Keratinocyte (primary cell): ENCODE results near the gene LPCAT1. TPM values are rescaled to one million over a fixed set of nuclear protein-coding genes. Genes with fewer than 3 reads are reported as not detected.

Source experiments
- DNase-seq: peaks from one replicate; pipeline ENCODE4 v3.0.0-alpha.2; 2011; ENCODE audit warnings: low read depth, missing footprints, low spot score
- FAIRE-seq: peaks from 2 replicates; lab custom pipeline; 2011; peaks lifted over from hg19 to GRCh38; lab: Jason Lieb, UNC
- H2AFZ ChIP-seq: 2 replicates; pipeline ENCODE4 v1.6.0; 2012; ENCODE audit warnings: low read length, control low read depth, inconsistent platforms; ENCODE audit not compliant: control insufficient read depth
- H3K27ac ChIP-seq: 2 replicates; pipeline ENCODE4 v1.5.1; 2011; ENCODE audit warnings: low read length; ENCODE audit not compliant: control insufficient read depth, insufficient read depth
- H3K27me3 ChIP-seq: 3 replicates; pipeline ENCODE4 v1.6.0; 2011; ENCODE audit warnings: low read length; ENCODE audit not compliant: control insufficient read depth, insufficient read depth; ENCODE audit errors: extremely low read depth
- H3K36me3 ChIP-seq, 2 experiments: 2 replicates in 1 of 2; 3 replicates in 1 of 2; pipeline ENCODE4 v1.5.1; 2011; ENCODE audit warnings: low read length in 2 of 2, mild to moderate bottlenecking in 1 of 2; ENCODE audit not compliant: control insufficient read depth in 2 of 2, insufficient read depth in 2 of 2; ENCODE audit errors: extremely low read depth in 1 of 2
- H3K4me1 ChIP-seq: 3 replicates; pipeline ENCODE4 v1.5.1; 2011; ENCODE audit warnings: low read length; ENCODE audit not compliant: control insufficient read depth, insufficient read depth; ENCODE audit errors: extremely low read depth
- H3K4me2 ChIP-seq: 3 replicates; pipeline ENCODE4 v1.6.0; 2011; ENCODE audit warnings: low read depth, low read length; ENCODE audit not compliant: control insufficient read depth, insufficient read depth; ENCODE audit errors: extremely low read depth
- H3K4me3 ChIP-seq, 3 experiments: fragments of 200-600 bp in 1 of 3; sonication (generic) in 1 of 3; 2 replicates in 2 of 3; 3 replicates in 1 of 3; pipeline ENCODE4 v1.5.1; 2011 to 2016; ENCODE audit warnings: low read length in 3 of 3, mild to moderate bottlenecking in 3 of 3, control low read depth in 2 of 3, inconsistent platforms in 1 of 3, low read depth in 1 of 3, mixed read lengths in 1 of 3, mixed run types in 1 of 3, moderate library complexity in 1 of 3; ENCODE audit not compliant: control insufficient read depth in 2 of 3, insufficient read depth in 2 of 3; ENCODE audit errors: extremely low read depth in 1 of 3
- H3K79me2 ChIP-seq: 2 replicates; pipeline ENCODE4 v1.6.0; 2012; ENCODE audit warnings: low read length; ENCODE audit not compliant: control insufficient read depth, insufficient read depth
- H3K9ac ChIP-seq: 3 replicates; pipeline ENCODE4 v1.6.0; 2011; ENCODE audit warnings: low read length; ENCODE audit not compliant: control insufficient read depth, insufficient read depth; ENCODE audit errors: extremely low read depth
- H3K9me1 ChIP-seq: 3 replicates; pipeline ENCODE4 v1.6.0; 2011; ENCODE audit warnings: low read length; ENCODE audit not compliant: control insufficient read depth, insufficient read depth; ENCODE audit errors: extremely low read depth
- H3K9me3 ChIP-seq: 2 replicates; pipeline ENCODE4 v1.5.1; 2012; ENCODE audit warnings: low read depth, low read length; ENCODE audit not compliant: control insufficient read depth
- H4K20me1 ChIP-seq: 3 replicates; pipeline ENCODE4 v1.6.0; 2011; ENCODE audit warnings: low read length; ENCODE audit not compliant: control insufficient read depth, insufficient read depth; ENCODE audit errors: extremely low read depth
- EZH2 ChIP-seq: IDR thresholded peaks from one replicate; pipeline ENCODE4 v1.6.1; 2012; ENCODE audit warnings: inconsistent platforms, mild to moderate bottlenecking, low read length, moderate library complexity
- dilution Hi-C: fragments of 300-500 bp; cut with MboI; formaldehyde crosslinking; loops from one replicate; pipeline ENCODE4 v1.7.0; 2020; ENCODE audit warnings: low sequenced_read_pairs; ENCODE audit not compliant: extremely low pct_ligation_motif_present
- polyA plus RNA-seq, 5 experiments: library from polyadenylated mRNA; depleted of rRNA in 3 of 5; stranded (reverse) in 3 of 5; stranded (forward) in 1 of 5; unstranded in 1 of 5; fragments of >200 nt; gene quantifications; 1 replicate in 1 of 5; 2 replicates in 3 of 5; 3 replicates in 1 of 5; pipeline versions ENCODE4 v1.2.1 to v1.2.3, GENCODE V29; 2011 to 2012; ENCODE audit warnings: missing spikeins in 2 of 5, low read depth in 1 of 5, low replicate concordance in 1 of 5
- TF ChIP-seq, protein P1 (sequence below), 3 experiments: IDR thresholded peaks in 1 of 3; conservative IDR thresholded peaks in 1 of 3; optimal IDR thresholded peaks in 1 of 3; 2 replicates in 2 of 3; 3 replicates in 1 of 3; pipeline versions ENCODE3 to v1.5.1; 2011; ENCODE audit warnings: low read length in 3 of 3, mild to moderate bottlenecking in 3 of 3, moderate library complexity in 2 of 3, control low read depth in 1 of 3, inconsistent platforms in 1 of 3; ENCODE audit not compliant: insufficient read depth in 2 of 3; ENCODE audit errors: extremely low read depth in 1 of 3

LPCAT1 gene
- polyA plus RNA-seq, 1 donor (not counting 4 experiments of a cell fraction or from before 2014, with no cell fraction given) = 32.9 TPM

DNA sequence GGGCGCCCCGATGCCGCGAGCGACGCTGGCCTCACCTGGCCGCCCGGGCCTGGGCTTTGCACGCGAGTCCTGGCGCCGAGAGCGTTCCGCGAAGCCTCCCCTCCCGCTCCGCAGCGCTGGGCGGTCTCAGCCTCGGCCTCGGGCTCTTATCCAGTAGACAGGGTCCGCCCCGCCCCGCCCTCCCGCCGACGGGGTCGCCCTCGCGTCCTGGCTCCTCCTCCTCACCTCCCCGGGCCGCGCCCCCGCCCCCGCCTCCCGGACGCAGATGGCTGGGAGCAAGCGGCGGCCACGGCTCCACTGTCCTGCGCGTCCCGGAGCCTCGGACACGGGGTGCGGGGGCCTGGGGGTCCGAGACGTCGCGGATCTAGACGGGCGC is 78.5 kb downstream of the LPCAT1 start, which contains the start of gene SLC6A3:
TSS of gene SLC6A3 (minus strand) at position 128 of the 376 bp plus-strand sequence. CDS start 2,243 bp downstream, outside the sequence.
- Histone ChIP-seq H4K20me1 (no peaks in the 10 kb centered on the region), H3K4me2 (no peak within 1 kb of the TSS), H3K27me3 (peaks cover 64% of the 10 kb centered on the region), H3K79me2 (no peaks in the 10 kb centered on the region), H3K36me3 (no peaks in the 10 kb centered on the region), H3K4me1 (no peaks in the 10 kb centered on the region), H3K4me3 (no peak within 1 kb of the TSS), H3K9me3 (no peaks in the 10 kb centered on the region), H3K9me1 (no peaks in the 10 kb centered on the region), H2AFZ (no peak within 1 kb of the TSS), H3K9ac (no peak within 1 kb of the TSS), H3K27ac (no peak within 1 kb of the TSS)
- DNase-seq (no peak), FAIRE-seq (no peak)
- TF ChIP-seq EZH2 = no peak
- TF ChIP-seq, protein P1, sequence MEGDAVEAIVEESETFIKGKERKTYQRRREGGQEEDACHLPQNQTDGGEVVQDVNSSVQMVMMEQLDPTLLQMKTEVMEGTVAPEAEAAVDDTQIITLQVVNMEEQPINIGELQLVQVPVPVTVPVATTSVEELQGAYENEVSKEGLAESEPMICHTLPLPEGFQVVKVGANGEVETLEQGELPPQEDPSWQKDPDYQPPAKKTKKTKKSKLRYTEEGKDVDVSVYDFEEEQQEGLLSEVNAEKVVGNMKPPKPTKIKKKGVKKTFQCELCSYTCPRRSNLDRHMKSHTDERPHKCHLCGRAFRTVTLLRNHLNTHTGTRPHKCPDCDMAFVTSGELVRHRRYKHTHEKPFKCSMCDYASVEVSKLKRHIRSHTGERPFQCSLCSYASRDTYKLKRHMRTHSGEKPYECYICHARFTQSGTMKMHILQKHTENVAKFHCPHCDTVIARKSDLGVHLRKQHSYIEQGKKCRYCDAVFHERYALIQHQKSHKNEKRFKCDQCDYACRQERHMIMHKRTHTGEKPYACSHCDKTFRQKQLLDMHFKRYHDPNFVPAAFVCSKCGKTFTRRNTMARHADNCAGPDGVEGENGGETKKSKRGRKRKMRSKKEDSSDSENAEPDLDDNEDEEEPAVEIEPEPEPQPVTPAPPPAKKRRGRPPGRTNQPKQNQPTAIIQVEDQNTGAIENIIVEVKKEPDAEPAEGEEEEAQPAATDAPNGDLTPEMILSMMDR (optimal IDR thresholded peaks at IDR 0.05 in 1 of 3, IDR thresholded peaks at IDR 0.05 in 1 of 3, conservative IDR thresholded peaks at IDR 0.05 in 1 of 3; ENCODE audit: extremely low read depth in 1 of 3, insufficient read depth in 2 of 3, low read length in 3 of 3) = no peak
- dilution Hi-C loops = no loop called here

DNA sequence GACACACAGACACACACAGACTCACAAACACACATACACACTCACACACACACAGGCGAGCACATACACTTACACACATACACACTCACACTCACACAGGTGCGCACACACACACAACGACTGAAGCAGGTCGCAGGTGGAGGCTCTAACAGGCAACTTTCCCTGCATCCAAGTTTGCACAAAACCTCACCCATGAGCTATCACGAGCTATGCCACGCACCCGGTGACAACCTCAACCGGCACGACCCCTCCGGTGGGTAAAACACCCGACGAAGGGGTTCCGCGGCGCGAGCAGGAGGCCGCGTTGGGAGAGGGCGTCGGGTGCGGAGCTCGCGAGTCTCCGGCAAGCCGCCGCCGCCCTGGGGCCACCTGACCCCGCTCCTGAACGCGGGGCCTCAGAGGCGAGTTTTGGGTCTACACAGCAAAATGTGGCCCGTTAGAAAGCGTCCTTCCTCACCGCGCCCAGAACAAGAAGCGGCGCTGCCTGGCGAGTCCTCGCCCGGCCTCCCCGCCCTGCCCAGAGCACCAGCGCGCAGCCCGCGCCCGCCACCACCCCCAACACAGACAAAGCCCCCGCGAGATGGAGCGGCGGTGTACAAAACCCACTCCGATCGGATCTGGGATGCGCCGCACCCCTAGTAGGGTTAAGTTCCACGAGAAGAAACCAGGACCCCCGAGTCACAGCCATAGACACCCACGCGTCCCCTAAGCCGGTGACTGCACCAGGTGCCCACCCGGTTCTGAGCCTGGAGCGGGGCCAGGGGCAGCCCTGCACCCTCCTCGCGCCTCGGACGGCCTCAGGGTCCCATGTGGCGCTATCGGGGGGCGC is 79.2 kb downstream of the LPCAT1 start:
- FAIRE-seq = no peak
- no peak overlapping the region for H3K9ac ChIP-seq
- no peaks in the 10 kb centered on the region for H3K4me1 ChIP-seq
- peaks cover 64% of the 10 kb centered on the region for H3K27me3 ChIP-seq
- dilution Hi-C loops = no loop called here
- no peak for DNase-seq
- H3K9me3 ChIP-seq = no peaks in the 10 kb centered on the region
- peak; percentile 96 for TF ChIP-seq EZH2
- TF ChIP-seq, protein P1 (optimal IDR thresholded peaks at IDR 0.05 in 1 of 3, IDR thresholded peaks at IDR 0.05 in 1 of 3, conservative IDR thresholded peaks at IDR 0.05 in 1 of 3; ENCODE audit: extremely low read depth in 1 of 3, insufficient read depth in 2 of 3, low read length in 3 of 3) = no peak
- no peaks in the 10 kb centered on the region for H3K36me3 ChIP-seq
- no peaks in the 10 kb centered on the region for H3K79me2 ChIP-seq
- no peak overlapping the region for H3K4me2 ChIP-seq
- no peaks in the 10 kb centered on the region for H3K9me1 ChIP-seq
- no peaks in the 10 kb centered on the region for H4K20me1 ChIP-seq
- no peak overlapping the region for H3K4me3 ChIP-seq
- H2AFZ ChIP-seq = no peak overlapping the region
- no peak overlapping the region for H3K27ac ChIP-seq
